Right lobe of liver (tissue), 6 donors: ENCODE results near the gene LGALS12. TPM values are rescaled to one million over a fixed set of nuclear protein-coding genes. Genes with fewer than 3 reads are reported as not detected.
"Not testable (repeated sequence)": the region's sequence is repeated elsewhere in the genome, so short reads cannot be mapped to it uniquely, and the experiment has no call there.

Experiments used
- ATAC-seq, 4 donors: fragments of 200-7000 bp; cut with Tn5 transposase; one replicate each; pipeline ENCODE4 v1.9.1; 2020; ENCODE audit warnings: mild to moderate bottlenecking in 4 of 4, moderate library complexity in 4 of 4
- DNase-seq, 3 donors: peaks; one replicate each; pipeline ENCODE4 v3.0.0-alpha.2; 2020
- H3K27ac ChIP-seq, 3 donors: fragments of 200-600 bp; one replicate each; pipeline ENCODE4 v1.8.0; 2022
- H3K27me3 ChIP-seq, 2 donors: fragments of 200-600 bp; one replicate each; pipeline ENCODE4 v1.8.0; 2022
- H3K36me3 ChIP-seq, 4 donors: fragments of 200-600 bp; sonication (generic) in 1 of 4; one replicate each; pipeline versions ENCODE4 v1.5.1 to v1.8.0; 2017 to 2022; ENCODE audit warnings: control low read depth in 1 of 4
- H3K4me1 ChIP-seq, 4 donors: fragments of 200-600 bp; sonication (generic) in 1 of 4; one replicate each; pipeline versions ENCODE4 v1.5.1 to v1.8.0; 2017 to 2022; ENCODE audit warnings: control low read depth in 1 of 4
- H3K4me3 ChIP-seq, 3 donors: fragments of 200-600 bp; one replicate each; pipeline ENCODE4 v1.8.0; 2022
- H3K9me3 ChIP-seq, 4 donors: fragments of 200-600 bp; sonication (generic) in 1 of 4; one replicate each; pipeline versions ENCODE4 v1.5.1 to v1.8.0; 2017 to 2022; ENCODE audit warnings: control low read depth in 1 of 4
- CTCF ChIP-seq, 4 donors: fragments of 200-600 bp in 3 of 4; fragments of 450-650 bp in 1 of 4; IDR thresholded peaks; one replicate each; pipeline versions ENCODE4 v1.5.1 to v1.8.0; 2016 to 2022; ENCODE audit warnings: antibody characterized with exemption in 4 of 4, mild to moderate bottlenecking in 2 of 4
- POLR2A ChIP-seq: fragments of 450-650 bp; IDR thresholded peaks from one replicate; pipeline ENCODE4 v1.6.1; 2017; ENCODE audit warnings: antibody characterized with exemption, mild to moderate bottlenecking
- WGBS: methylation state at CpG from one replicate; pipeline ENCODE4 v1.1.6; 2018; ENCODE audit warnings: low coverage, low lambda C conversion rate; ENCODE audit not compliant: insufficient coverage; ENCODE audit errors: missing lambda C conversion rate; 5-methylcytosine and 5-hydroxymethylcytosine counted together
- intact Hi-C, 2 donors: fragments of 100-400 bp; cut with DNase I; formaldehyde crosslinking; loops; one replicate each; pipeline versions ENCODE4 v1.11.2 to v1.14.1; 2022
- total RNA-seq, 6 experiments: library from RNA; depleted of rRNA in 2 of 6; stranded (reverse); fragments of >200 nt in 2 of 6; fragmentation: NEBNext Ultra II Directional in 3 of 6; extraction: Animal tissue kit (Norgen Biotek cat#: 25700) in 3 of 6; gene quantifications; one replicate each; pipeline versions ENCODE4 v1.1.0 to v1.2.4, GENCODE V29; 2016 to 2023
- donor health status: DM: no; HTN: yes; CAD: no.
- donor health status: DM: no; HTN: no; CAD: no.
- donor health status: DM: no; HTN: no; CAD: no.
- donor health status: DM: no; HTN: yes; CAD: no.
- donor health status: DM: no; HTN: yes; CAD: no.

The LGALS12 gene
- total RNA-seq, 6 experiments from 2014 or later: 0.15 TPM; not detected in 5

GRCh38 chr11:63535734-63536133 is 29.9 kb downstream of the LGALS12 start:
- no peak for DNase-seq
- Histone ChIP-seq H3K36me3 (peaks cover 0 to 2% (median 0%) of the 10 kb centered on the region in 4 donors), H3K27ac (peak overlapping the region in 2 of 3 donors; percentile 84 to 92), H3K9me3 (no peaks in the 10 kb centered on the region), H3K4me1 (peaks cover 3 to 19% (median 12%) of the 10 kb centered on the region in 4 donors), H3K4me3 (no peak overlapping the region), H3K27me3 (no peaks in the 10 kb centered on the region)
- no peak for ATAC-seq
- TF ChIP-seq POLR2A (no peak), CTCF (IDR thresholded peaks at IDR 0.05) (no peak)
- intact Hi-C loops: no loop called here
- no CpG with 5 or more reads among the region's 1 CpG for WGBS

DNA sequence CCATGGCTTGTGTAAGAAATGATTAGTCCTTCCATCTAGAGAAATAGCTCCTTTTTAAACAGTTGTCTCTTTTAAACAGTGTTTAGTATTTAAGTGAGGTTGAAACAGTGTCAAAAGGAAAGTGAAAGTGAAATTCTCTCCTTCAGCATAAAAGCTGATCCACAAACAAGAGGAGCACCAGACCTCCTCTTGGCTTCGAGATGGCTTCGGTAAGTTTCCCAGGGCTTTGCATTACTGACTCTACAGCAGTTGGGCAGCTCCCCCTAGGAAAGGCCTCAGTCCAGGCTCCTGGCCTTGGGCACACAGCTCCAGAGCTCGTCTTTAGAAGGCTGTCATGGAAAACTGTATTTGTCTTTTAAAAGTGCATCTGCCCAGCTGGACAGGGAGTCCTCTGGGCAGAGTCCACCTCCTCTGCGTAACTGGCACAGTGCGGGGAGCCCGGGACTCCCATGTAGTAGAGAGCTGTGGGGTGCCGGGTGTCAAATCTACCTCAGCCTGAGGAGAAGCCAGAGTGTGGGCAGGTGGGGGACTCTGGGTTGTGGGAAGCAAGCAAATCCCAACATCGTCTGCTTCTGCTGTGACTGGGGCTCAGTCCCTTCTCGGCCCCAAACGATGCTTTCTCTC is 30.9 kb downstream of the LGALS12 start, which contains the start of gene PLAAT4:
Gene PLAAT4 (plus strand): TSS at position 140 of the 624 bp plus-strand sequence. CDS start 61 bp downstream, at position 201.
- H3K9me3 ChIP-seq: no peaks in the 10 kb centered on the region
- ATAC-seq (peak; percentile 77 to 86 (median 86)), DNase-seq (peak; percentile 59 to 86 (median 84))
- H3K4me3 ChIP-seq: peak within 1 kb of the TSS; percentile 37 to 56 (median 53)
- H3K4me1 ChIP-seq: peaks cover 0 to 19% (median 10%) of the 10 kb centered on the region in 4 donors
- H3K36me3 ChIP-seq: peaks cover 0 to 2% (median 0%) of the 10 kb centered on the region in 4 donors
- TF ChIP-seq POLR2A (no peak), CTCF (IDR thresholded peaks at IDR 0.05) (no peak)
- peak within 1 kb of the TSS; percentile 83 to 92 (median 84) for H3K27ac ChIP-seq
- 3% methylated on average over 9 of the region's 10 CpGs for WGBS
- intact Hi-C loops: no loop called here
- no peaks in the 10 kb centered on the region for H3K27me3 ChIP-seq

DNA sequence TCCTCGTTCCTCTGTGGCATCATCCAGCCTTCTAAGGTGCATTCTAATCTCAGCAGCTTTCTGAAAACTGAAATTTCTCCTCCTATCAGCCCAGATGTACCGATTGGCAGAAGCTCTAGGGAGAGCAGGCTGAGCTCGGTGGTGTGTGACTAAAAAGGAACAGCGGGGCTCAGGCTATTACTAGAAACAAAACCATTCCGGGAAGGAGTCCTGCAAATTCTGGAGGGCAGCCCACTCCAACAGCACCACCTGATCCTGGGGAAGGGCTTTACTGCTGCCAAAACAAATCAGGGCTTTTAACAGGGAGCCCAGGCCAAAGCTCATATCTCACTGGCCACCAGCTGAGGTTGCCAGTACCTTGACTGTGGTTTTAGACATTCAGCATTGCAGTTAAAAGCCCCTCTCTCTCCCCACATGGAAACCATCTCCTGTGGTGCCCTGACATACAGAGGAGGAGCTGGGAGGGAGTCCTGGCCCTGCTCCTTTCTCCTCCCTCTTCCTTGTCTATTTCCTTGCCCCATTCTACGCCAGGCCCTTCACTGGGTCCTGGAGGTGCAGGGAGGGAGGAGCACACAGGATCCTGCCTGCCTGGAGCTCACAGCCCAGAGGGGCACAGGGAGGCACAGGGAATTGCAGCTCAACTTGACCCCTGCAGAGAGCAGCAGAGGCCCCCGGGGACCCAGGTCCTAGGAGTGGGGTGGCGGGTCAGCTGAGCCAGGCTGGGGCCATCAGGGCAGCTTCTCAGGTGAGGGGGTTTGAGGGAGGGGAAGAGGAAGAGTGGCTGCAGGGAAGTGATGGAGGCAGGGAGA is 31.6 kb downstream of the LGALS12 start:
- peaks cover 0 to 2% (median 0%) of the 10 kb centered on the region in 4 donors for H3K36me3 ChIP-seq
- DNase-seq (peak; percentile 69 to 88 (median 84)), ATAC-seq (peak; percentile 84 to 90 (median 86))
- H3K27ac ChIP-seq: peak overlapping the region; percentile 83 to 92 (median 84)
- 20% methylated on average over 7 of the region's 8 CpGs for WGBS
- peak overlapping the region; percentile 37 to 56 (median 53) for H3K4me3 ChIP-seq
- H3K27me3 ChIP-seq: no peaks in the 10 kb centered on the region
- peaks cover 0 to 19% (median 10%) of the 10 kb centered on the region in 4 donors for H3K4me1 ChIP-seq
- peak; percentile 47 for TF ChIP-seq POLR2A
- TF ChIP-seq CTCF (IDR thresholded peaks at IDR 0.05): no peak
- no peaks in the 10 kb centered on the region for H3K9me3 ChIP-seq
- intact Hi-C loops: no loop called here

DNA sequence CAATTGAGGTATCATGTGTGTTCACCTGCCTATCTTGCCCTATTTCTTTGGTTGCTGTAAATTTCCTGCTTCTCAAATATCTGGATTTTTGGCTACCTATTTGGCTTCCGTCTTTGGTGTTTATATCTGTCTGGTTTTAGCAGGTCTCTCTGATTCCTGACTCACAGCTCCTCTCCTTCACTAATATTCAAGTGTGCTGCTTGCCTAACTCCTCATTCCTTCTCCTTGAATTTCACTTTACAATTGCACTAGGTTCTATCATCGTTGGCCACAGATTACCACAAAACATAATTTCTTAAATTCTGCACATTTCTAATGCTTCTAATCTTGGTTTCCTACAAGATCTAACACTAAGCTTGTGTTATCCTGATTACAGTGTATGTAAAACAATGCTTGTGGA is 36.6 kb downstream of the LGALS12 start:
- H3K36me3 ChIP-seq, H3K9me3 ChIP-seq, intact Hi-C loops, H3K27me3 ChIP-seq, H3K4me3 ChIP-seq, DNase-seq, H3K27ac ChIP-seq, ATAC-seq: not testable (repeated sequence)
- peaks cover 0 to 11% (median 6%) of the 10 kb centered on the region in 4 donors for H3K4me1 ChIP-seq
- 69% methylated on average over 2 of the region's 2 CpGs for WGBS

GRCh38 chr11:63543711-63544110 is 37.8 kb downstream of the LGALS12 start:
- TF ChIP-seq POLR2A: no peak
- TF ChIP-seq CTCF (IDR thresholded peaks at IDR 0.05): no peak

More at GRCh38 chr11:63543711-63544110, 37.8 kb downstream of the LGALS12 start:
- Histone ChIP-seq H3K36me3 (peaks cover 0 to 8% (median 0%) of the 10 kb centered on the region in 4 donors), H3K4me3 (no peak overlapping the region), H3K27ac (no peak overlapping the region), H3K27me3 (no peaks in the 10 kb centered on the region), H3K9me3 (no peaks in the 10 kb centered on the region), H3K4me1 (no peaks in the 10 kb centered on the region)
- intact Hi-C loops: no loop called here
- DNase-seq (no peak), ATAC-seq (no peak)
- WGBS: 89% methylated on average over 2 of the region's 2 CpGs
